ENCODE results near the gene KCNG2.

The KCNG2 gene

DNA sequence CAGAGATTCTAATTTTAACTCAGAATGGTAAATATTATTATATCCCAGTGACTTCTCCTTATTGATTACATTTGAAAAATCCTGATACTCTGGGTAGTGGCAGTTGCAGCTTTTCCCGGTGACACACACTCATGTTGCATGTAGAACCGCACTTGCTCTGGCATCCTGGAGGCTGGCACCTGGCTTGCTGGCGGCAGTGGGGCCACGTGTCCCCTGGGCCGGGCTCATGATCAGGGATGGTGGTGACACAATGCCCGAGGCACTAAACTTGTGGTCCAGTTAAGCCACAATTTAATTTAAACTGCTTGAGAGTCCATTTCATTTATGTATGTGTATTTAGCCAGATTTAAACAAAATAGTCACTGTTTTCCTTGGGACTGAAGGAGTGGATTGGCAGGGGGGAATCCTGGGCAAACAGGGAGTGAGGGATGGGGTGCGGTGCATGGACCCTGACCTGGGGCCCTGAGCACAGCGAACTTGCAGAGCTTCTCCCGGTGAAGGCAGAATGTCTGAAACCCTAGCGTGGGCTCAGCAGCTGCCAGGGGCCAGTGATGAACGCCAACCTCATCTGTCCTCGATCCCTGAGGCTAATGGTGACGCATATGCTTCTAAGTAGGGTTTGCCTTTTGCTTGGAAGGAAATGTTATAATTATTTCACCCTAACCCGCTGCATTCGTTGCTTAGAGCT lies 50.0 kb downstream of the KCNG2 start:
- no peaks in the 10 kb centered on the region for H3K27me3 ChIP-seq (ENCODE audit: insufficient read depth, low read length)
- no peaks in the 10 kb centered on the region for H3K79me2 ChIP-seq (ENCODE audit: control insufficient read depth, insufficient read depth, low read length, unreplicated experiment)
- H3K4me1 ChIP-seq (ENCODE audit: control insufficient read depth, insufficient read depth, low read length, unreplicated experiment): peaks cover 6% of the 10 kb centered on the region
- no peaks in the 10 kb centered on the region for H3K36me3 ChIP-seq (ENCODE audit: insufficient read depth, low read length)
- no peak overlapping the region for H2AFZ ChIP-seq (ENCODE audit: low read length, unreplicated experiment)
- H3K27ac ChIP-seq (ENCODE audit: low read depth, low read length): no peak overlapping the region
- H3K4me3 ChIP-seq (ENCODE audit: low read depth, low read length): no peak overlapping the region

DNA sequence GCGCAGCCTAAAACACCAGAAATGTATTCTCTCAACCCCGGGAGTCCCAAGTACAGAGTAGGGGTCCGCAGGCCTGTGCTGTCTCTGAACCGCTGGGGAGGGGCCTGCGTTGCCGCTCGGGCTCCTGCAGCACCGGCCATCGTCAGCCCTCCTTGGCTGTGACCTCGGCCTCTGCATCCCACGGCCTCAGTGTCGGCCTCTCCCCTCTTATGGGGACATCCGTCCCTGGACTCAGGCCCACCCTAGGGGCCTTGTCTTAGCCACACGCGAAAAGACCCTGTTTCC lies 50.5 kb downstream of the KCNG2 start:
- Histone ChIP-seq H3K4me3 (ENCODE audit: low read depth, low read length) (no peak overlapping the region), H3K27me3 (ENCODE audit: insufficient read depth, low read length) (no peaks in the 10 kb centered on the region), H3K79me2 (ENCODE audit: control insufficient read depth, insufficient read depth, low read length, unreplicated experiment) (no peaks in the 10 kb centered on the region), H3K27ac (ENCODE audit: low read depth, low read length) (no peak overlapping the region), H3K4me1 (ENCODE audit: control insufficient read depth, insufficient read depth, low read length, unreplicated experiment) (peaks cover 6% of the 10 kb centered on the region), H3K36me3 (ENCODE audit: insufficient read depth, low read length) (no peaks in the 10 kb centered on the region), H2AFZ (ENCODE audit: low read length, unreplicated experiment) (no peak overlapping the region)

- Histone ChIP-seq H2AFZ (ENCODE audit: low read length, unreplicated experiment) (no peak overlapping the region), H3K27ac (ENCODE audit: low read depth, low read length) (no peak overlapping the region), H3K4me3 (ENCODE audit: low read depth, low read length) (no peak overlapping the region), H3K36me3 (ENCODE audit: insufficient read depth, low read length) (no peaks in the 10 kb centered on the region), H3K27me3 (ENCODE audit: insufficient read depth, low read length) (no peaks in the 10 kb centered on the region), H3K79me2 (ENCODE audit: control insufficient read depth, insufficient read depth, low read length, unreplicated experiment) (no peaks in the 10 kb centered on the region), H3K4me1 (ENCODE audit: control insufficient read depth, insufficient read depth, low read length, unreplicated experiment) (peaks cover 6% of the 10 kb centered on the region)
These were observed 51.0 kb downstream of the KCNG2 start for GRCh38 chr18:79848579-79849327.

DNA sequence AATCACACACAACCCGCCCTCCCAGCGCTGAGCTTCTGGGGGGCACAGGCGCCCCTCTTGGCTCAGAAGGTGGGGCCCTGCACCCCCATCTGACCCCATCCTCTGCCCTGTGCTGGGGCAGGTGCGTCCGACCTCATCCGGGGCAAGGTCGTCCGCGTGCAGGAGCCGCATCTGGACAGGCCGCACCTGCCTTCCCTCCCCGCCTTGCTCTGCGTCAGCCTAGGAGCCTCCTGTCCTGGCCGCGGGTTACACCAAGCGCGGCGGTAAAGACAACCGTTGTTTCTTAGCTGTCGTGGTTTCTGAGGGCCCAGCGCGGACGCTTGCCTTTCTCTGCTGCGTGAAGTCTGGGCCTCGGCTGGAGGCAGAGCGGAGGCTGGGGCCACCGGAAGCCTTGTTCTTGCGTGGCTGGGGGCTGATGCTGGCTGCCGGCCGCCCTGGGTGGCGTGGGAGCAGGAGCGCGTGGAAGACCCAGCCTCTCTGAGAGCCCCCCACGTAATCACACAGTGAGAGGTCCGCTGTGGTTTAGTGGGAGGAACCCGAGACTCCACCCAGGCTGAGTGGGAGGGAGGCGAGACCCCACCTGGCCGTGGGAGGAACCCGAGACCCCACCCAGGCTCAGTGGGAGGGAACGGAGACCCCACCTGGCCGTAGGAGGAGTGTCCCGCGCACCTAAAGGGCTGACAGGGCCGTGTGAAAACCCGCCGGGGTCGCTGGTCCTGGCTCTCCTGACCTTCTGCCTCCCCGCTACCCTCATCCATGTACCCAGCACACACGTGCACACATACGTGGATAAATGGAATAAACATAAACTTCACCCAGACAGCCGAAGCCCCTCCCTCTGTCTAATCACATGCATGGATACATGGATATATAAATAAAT lies 51.8 kb downstream of the KCNG2 start:
- no peak overlapping the region for H2AFZ ChIP-seq (ENCODE audit: low read length, unreplicated experiment)
- no peak overlapping the region for H3K27ac ChIP-seq (ENCODE audit: low read depth, low read length)
- H3K27me3 ChIP-seq (ENCODE audit: insufficient read depth, low read length): no peaks in the 10 kb centered on the region
- peaks cover 6% of the 10 kb centered on the region for H3K4me1 ChIP-seq (ENCODE audit: control insufficient read depth, insufficient read depth, low read length, unreplicated experiment)
- H3K79me2 ChIP-seq (ENCODE audit: control insufficient read depth, insufficient read depth, low read length, unreplicated experiment): no peaks in the 10 kb centered on the region
- no peaks in the 10 kb centered on the region for H3K36me3 ChIP-seq (ENCODE audit: insufficient read depth, low read length)
- H3K4me3 ChIP-seq (ENCODE audit: low read depth, low read length): no peak overlapping the region

- Histone ChIP-seq H3K4me3 (ENCODE audit: low read depth, low read length) (no peak overlapping the region), H3K27me3 (ENCODE audit: insufficient read depth, low read length) (no peaks in the 10 kb centered on the region), H3K4me1 (ENCODE audit: control insufficient read depth, insufficient read depth, low read length, unreplicated experiment) (peaks cover 6% of the 10 kb centered on the region), H3K79me2 (ENCODE audit: control insufficient read depth, insufficient read depth, low read length, unreplicated experiment) (no peaks in the 10 kb centered on the region), H2AFZ (ENCODE audit: low read length, unreplicated experiment) (no peak overlapping the region), H3K36me3 (ENCODE audit: insufficient read depth, low read length) (no peaks in the 10 kb centered on the region), H3K27ac (ENCODE audit: low read depth, low read length) (no peak overlapping the region)
These were observed 53.0 kb downstream of the KCNG2 start for GRCh38 chr18:79850731-79851130.

GRCh38 chr18:79851489-79851888 lies 53.8 kb downstream of the KCNG2 start:
- H3K36me3 ChIP-seq (ENCODE audit: insufficient read depth, low read length): no peaks in the 10 kb centered on the region
- peaks cover 4% of the 10 kb centered on the region for H3K4me1 ChIP-seq (ENCODE audit: control insufficient read depth, insufficient read depth, low read length, unreplicated experiment)
- no peak overlapping the region for H2AFZ ChIP-seq (ENCODE audit: low read length, unreplicated experiment)
- H3K27ac ChIP-seq (ENCODE audit: low read depth, low read length): no peak overlapping the region
- no peaks in the 10 kb centered on the region for H3K79me2 ChIP-seq (ENCODE audit: control insufficient read depth, insufficient read depth, low read length, unreplicated experiment)
- H3K27me3 ChIP-seq (ENCODE audit: insufficient read depth, low read length): no peaks in the 10 kb centered on the region
- no peak overlapping the region for H3K4me3 ChIP-seq (ENCODE audit: low read depth, low read length)

DNA sequence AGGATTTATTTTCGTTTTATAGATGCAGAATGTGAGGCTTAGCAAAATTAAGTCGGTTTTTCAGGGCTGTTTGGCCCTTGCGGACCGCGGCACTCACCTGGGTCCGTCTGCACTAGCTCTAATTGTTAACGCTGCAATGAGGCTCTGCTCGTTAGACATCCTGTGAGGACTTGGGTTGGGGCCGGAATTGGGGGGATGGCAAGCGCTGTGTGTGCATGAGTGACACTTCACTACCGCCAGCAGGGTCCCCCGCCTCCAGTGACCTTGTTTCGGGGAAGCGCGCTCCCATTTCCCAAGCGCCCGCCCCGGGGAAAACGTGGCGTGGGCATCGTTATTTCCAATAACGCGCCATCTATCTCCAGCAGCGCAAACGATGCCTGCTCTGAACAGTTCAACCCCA lies 54.2 kb downstream of the KCNG2 start:
- no peaks in the 10 kb centered on the region for H3K79me2 ChIP-seq (ENCODE audit: control insufficient read depth, insufficient read depth, low read length, unreplicated experiment)
- H3K27me3 ChIP-seq (ENCODE audit: insufficient read depth, low read length): no peaks in the 10 kb centered on the region
- no peaks in the 10 kb centered on the region for H3K4me1 ChIP-seq (ENCODE audit: control insufficient read depth, insufficient read depth, low read length, unreplicated experiment)
- no peak overlapping the region for H2AFZ ChIP-seq (ENCODE audit: low read length, unreplicated experiment)
- no peak overlapping the region for H3K4me3 ChIP-seq (ENCODE audit: low read depth, low read length)
- no peaks in the 10 kb centered on the region for H3K36me3 ChIP-seq (ENCODE audit: insufficient read depth, low read length)
- no peak overlapping the region for H3K27ac ChIP-seq (ENCODE audit: low read depth, low read length)

GRCh38 chr18:79852561-79853302 lies 55.0 kb downstream of the KCNG2 start:
- H3K27me3 ChIP-seq (ENCODE audit: insufficient read depth, low read length): no peaks in the 10 kb centered on the region
- H3K4me3 ChIP-seq (ENCODE audit: low read depth, low read length): no peak overlapping the region
- H3K27ac ChIP-seq (ENCODE audit: low read depth, low read length): no peak overlapping the region
- H3K4me1 ChIP-seq (ENCODE audit: control insufficient read depth, insufficient read depth, low read length, unreplicated experiment): no peaks in the 10 kb centered on the region
- no peak overlapping the region for H2AFZ ChIP-seq (ENCODE audit: low read length, unreplicated experiment)
- H3K79me2 ChIP-seq (ENCODE audit: control insufficient read depth, insufficient read depth, low read length, unreplicated experiment): no peaks in the 10 kb centered on the region
- H3K36me3 ChIP-seq (ENCODE audit: insufficient read depth, low read length): no peaks in the 10 kb centered on the region

DNA sequence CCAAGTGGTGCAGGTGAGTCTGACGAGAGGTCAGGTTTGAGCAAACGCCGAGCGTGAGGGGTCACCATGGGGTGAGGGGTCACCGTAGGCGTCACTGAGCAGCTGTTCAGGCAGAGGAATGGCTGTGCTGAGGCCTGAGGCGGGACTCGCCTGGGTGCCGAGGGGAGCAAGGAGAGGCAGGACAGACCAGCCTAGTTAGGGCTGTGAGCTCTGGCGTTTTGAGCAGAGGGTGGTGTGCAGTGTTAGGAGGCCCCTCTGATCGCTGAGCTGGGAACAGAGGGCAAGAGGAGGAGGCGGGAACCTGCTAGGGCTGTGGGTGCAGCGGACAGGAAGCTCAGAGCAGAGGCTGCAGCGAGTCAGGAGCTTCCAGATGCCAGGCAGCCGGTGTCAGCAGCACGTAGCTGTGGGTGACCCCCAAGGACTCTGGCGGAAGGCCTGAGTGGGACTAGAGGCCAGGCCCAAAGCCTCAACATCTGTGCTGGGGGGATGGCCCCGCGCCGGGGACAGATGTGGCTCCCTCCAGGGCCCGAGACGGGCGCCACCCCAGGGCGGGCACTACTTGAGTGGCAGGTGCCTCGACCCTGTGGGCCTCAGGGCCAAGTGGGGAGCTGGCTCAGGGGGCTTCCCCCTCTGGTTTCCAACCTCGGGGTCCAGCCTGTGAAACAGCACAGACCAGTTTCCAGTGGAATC lies 55.7 kb downstream of the KCNG2 start:
- H3K79me2 ChIP-seq (ENCODE audit: control insufficient read depth, insufficient read depth, low read length, unreplicated experiment): no peaks in the 10 kb centered on the region
- H3K27ac ChIP-seq (ENCODE audit: low read depth, low read length): no peak overlapping the region
- H2AFZ ChIP-seq (ENCODE audit: low read length, unreplicated experiment): no peak overlapping the region
- no peaks in the 10 kb centered on the region for H3K4me1 ChIP-seq (ENCODE audit: control insufficient read depth, insufficient read depth, low read length, unreplicated experiment)
- H3K27me3 ChIP-seq (ENCODE audit: insufficient read depth, low read length): no peaks in the 10 kb centered on the region
- H3K36me3 ChIP-seq (ENCODE audit: insufficient read depth, low read length): no peaks in the 10 kb centered on the region
- H3K4me3 ChIP-seq (ENCODE audit: low read depth, low read length): no peak overlapping the region

GRCh38 chr18:79853993-79854364 lies 56.2 kb downstream of the KCNG2 start:
- no peak overlapping the region for H2AFZ ChIP-seq (ENCODE audit: low read length, unreplicated experiment)
- H3K36me3 ChIP-seq (ENCODE audit: insufficient read depth, low read length): no peaks in the 10 kb centered on the region
- H3K27ac ChIP-seq (ENCODE audit: low read depth, low read length): no peak overlapping the region

More at GRCh38 chr18:79853993-79854364, 56.2 kb downstream of the KCNG2 start:
- Histone ChIP-seq H3K27me3 (ENCODE audit: insufficient read depth, low read length) (no peaks in the 10 kb centered on the region), H3K4me3 (ENCODE audit: low read depth, low read length) (no peak overlapping the region), H3K79me2 (ENCODE audit: control insufficient read depth, insufficient read depth, low read length, unreplicated experiment) (no peaks in the 10 kb centered on the region), H3K4me1 (ENCODE audit: control insufficient read depth, insufficient read depth, low read length, unreplicated experiment) (no peaks in the 10 kb centered on the region)

Measured in ACC112 (cell line).